NT2/D1 (cell line): ENCODE data around the gene RAP2A.

Experiments
- DNase-seq: peaks from one replicate; pipeline ENCODE4 v3.0.0-alpha.2; 2011; ENCODE audit warnings: low read depth, low spot score
- H3K27me3 ChIP-seq: 2 replicates; pipeline ENCODE4 v1.6.0; 2011; ENCODE audit warnings: mild to moderate bottlenecking; ENCODE audit not compliant: insufficient read length, insufficient read depth
- H3K36me3 ChIP-seq: 2 replicates; pipeline ENCODE4 v1.6.1; 2011; ENCODE audit warnings: mild to moderate bottlenecking, low read length, mixed read lengths; ENCODE audit not compliant: insufficient read depth, insufficient read length
- H3K4me1 ChIP-seq: 2 replicates; pipeline ENCODE4 v1.5.1; 2011; ENCODE audit not compliant: insufficient read depth, insufficient read length
- H3K4me3 ChIP-seq: 2 replicates; pipeline ENCODE4 v1.5.1; 2011; ENCODE audit warnings: low read depth; ENCODE audit not compliant: insufficient read length
- H3K9ac ChIP-seq: 2 replicates; pipeline ENCODE4 v1.6.0; 2011; ENCODE audit warnings: low read depth; ENCODE audit not compliant: insufficient read length
- H3K9me3 ChIP-seq: 2 replicates; pipeline ENCODE4 v1.5.1; 2011; ENCODE audit warnings: mild to moderate bottlenecking, low read length; ENCODE audit not compliant: insufficient read depth
- SUZ12 ChIP-seq: IDR thresholded peaks from 2 replicates; pipeline ENCODE4 v1.6.1; 2011; ENCODE audit not compliant: insufficient read length, insufficient read depth; ENCODE audit errors: extremely low read depth
- YY1 ChIP-seq: IDR thresholded peaks from 2 replicates; pipeline ENCODE4 v1.6.1; 2011; ENCODE audit not compliant: insufficient read length, insufficient read depth
- ZNF274 ChIP-seq: IDR thresholded peaks from 2 replicates; pipeline ENCODE4 v1.6.1; 2011; ENCODE audit warnings: mild to moderate bottlenecking, low read depth, low read length

RAP2A gene

DNA sequence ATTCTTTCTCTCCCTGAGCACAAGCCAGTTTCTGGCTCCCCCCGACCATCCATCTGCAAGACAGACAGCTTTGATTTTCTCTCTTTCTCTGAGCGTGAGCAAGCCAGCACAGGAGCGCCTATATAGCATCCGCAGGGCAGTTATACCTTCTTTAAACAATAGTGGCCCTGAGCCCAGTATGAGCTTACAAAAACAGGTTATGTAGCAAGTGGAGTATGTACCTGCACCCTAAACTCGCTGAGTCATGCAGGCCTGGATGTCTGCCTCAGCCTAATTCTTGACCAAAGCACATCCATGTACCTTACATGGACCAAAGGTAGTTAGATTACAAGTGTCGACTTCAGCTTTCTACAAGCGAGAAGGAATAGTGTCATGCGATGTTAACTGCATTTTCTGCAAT is 61.7 kb downstream of the RAP2A start:
- Histone ChIP-seq H3K4me3 (no peak overlapping the region), H3K36me3 (no peaks in the 10 kb centered on the region), H3K27me3 (no peaks in the 10 kb centered on the region), H3K9me3 (no peaks in the 10 kb centered on the region), H3K9ac (no peak overlapping the region), H3K4me1 (peaks cover 2% of the 10 kb centered on the region)
- TF ChIP-seq ZNF274 (no peak), YY1 (no peak), SUZ12 (no peak)
- DNase-seq: no peak

DNA sequence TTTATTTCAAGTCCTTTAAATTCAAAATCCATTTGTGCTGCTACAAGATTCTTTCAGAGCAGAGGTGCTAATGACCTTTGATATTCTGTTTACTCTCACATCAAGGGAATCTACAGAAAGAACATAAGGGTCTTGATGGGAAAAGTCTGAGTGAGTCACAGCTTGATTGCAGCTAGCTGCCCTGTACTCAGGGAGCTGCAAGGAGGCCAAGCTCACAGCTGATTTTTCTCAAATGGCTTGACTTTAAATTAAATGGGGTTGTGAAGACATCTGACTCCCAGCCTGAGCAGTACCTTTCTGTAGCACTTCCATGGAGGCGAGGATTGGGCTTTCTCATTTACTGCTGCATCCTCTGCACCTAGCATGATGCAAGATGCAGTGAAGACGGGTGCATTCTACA is 62.5 kb downstream of the RAP2A start:
- Histone ChIP-seq H3K4me1 (peaks cover 2% of the 10 kb centered on the region), H3K9ac (no peak overlapping the region), H3K9me3 (no peaks in the 10 kb centered on the region), H3K4me3 (no peak overlapping the region), H3K36me3 (no peaks in the 10 kb centered on the region), H3K27me3 (no peaks in the 10 kb centered on the region)
- no peak for DNase-seq
- TF ChIP-seq YY1 (no peak), SUZ12 (no peak), ZNF274 (no peak)

DNA sequence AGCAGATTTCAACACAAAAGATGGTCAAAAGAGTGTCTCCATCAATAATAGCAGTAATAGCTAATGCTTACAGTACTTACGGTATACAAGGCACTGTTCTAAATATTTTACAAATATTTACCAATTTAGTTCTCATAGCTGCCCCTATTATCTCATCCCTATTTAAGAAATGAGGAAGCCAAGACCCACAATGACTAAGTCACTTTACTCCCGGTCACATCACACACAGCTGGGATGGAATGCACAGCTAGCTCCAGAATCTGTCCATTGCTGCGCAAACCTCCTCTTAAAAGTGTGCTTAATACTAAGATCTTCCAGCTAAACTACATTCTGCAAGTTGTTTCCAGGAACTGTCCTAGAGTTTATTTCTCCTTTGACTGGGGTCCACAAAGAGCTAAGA is 63.4 kb downstream of the RAP2A start:
- Histone ChIP-seq H3K9me3 (no peaks in the 10 kb centered on the region), H3K36me3 (no peaks in the 10 kb centered on the region), H3K4me1 (peaks cover 2% of the 10 kb centered on the region), H3K27me3 (no peaks in the 10 kb centered on the region), H3K9ac (no peak overlapping the region), H3K4me3 (no peak overlapping the region)
- DNase-seq: no peak
- TF ChIP-seq YY1 (no peak), SUZ12 (no peak), ZNF274 (no peak)

DNA sequence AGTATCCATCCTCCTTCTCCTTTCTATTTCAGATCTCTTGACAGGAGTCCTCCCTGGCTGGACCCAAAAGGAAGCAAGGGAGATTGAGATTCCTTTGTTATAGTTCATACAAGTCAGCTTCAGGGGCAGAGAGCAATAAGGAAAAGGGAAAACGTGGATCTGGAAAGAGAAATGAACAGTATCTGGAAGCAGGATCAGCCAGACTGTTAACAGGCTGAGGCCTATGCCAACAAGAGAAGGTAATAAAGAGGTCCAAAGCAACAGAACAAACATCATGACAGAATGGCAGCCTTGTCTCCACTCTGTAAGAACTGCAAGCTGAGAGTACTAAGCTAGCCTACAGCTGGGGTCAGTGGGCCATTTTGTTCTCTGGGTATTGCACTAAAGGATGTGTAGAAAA is 64.5 kb downstream of the RAP2A start:
- Histone ChIP-seq H3K9me3 (no peaks in the 10 kb centered on the region), H3K4me3 (no peak overlapping the region), H3K27me3 (no peaks in the 10 kb centered on the region), H3K36me3 (no peaks in the 10 kb centered on the region), H3K4me1 (peaks cover 2% of the 10 kb centered on the region), H3K9ac (no peak overlapping the region)
- DNase-seq: no peak
- TF ChIP-seq ZNF274: no peak
- no peak for TF ChIP-seq SUZ12

DNA sequence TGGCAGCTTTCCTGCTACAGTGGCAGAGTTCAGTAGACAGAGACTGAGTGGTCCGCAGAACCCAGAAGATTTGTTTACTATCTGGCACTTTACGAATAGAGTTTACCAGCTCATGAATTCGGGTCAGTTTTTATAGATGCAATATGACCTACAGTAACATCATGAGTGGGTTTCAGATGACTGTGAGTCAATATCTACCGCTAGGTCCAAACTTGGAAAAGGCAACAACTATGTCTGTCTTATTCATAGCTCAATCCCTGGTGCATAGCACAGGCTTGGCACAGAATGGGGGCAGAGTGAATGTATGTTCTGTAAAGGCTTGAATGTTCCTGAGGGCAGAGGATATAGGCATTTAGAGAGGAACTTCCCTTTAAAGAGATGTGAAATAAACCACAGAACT is 65.2 kb downstream of the RAP2A start:
- no peak for DNase-seq
- Histone ChIP-seq H3K36me3 (no peaks in the 10 kb centered on the region), H3K4me1 (peaks cover 2% of the 10 kb centered on the region), H3K27me3 (no peaks in the 10 kb centered on the region), H3K9me3 (no peaks in the 10 kb centered on the region), H3K4me3 (no peak overlapping the region), H3K9ac (no peak overlapping the region)
- no peak for TF ChIP-seq YY1
- TF ChIP-seq ZNF274: no peak
- no peak for TF ChIP-seq SUZ12

DNA sequence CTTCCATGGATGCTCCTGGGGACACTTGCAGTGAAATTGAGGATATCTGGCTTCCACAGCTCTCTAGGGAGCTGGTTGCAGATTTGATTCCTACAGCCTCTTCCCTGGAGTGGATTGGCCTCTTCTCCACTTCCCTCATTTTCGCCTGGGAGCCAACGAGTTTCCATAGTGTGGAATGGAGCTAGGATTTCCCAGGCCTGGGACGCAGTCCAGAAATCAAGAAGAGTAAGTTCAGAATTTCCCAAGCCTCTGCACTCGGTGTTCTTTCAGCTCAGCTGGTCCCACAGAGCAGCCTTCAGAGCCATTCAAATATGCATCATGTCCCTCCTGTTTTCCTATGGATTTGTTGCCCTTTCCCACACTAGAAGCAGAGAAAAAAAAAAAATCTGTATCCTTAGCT is 68.2 kb downstream of the RAP2A start:
- TF ChIP-seq SUZ12: no peak
- Histone ChIP-seq H3K4me1 (no peaks in the 10 kb centered on the region), H3K27me3 (no peaks in the 10 kb centered on the region), H3K9ac (no peak overlapping the region), H3K36me3 (no peaks in the 10 kb centered on the region), H3K4me3 (no peak overlapping the region), H3K9me3 (no peaks in the 10 kb centered on the region)
- no peak for DNase-seq

DNA sequence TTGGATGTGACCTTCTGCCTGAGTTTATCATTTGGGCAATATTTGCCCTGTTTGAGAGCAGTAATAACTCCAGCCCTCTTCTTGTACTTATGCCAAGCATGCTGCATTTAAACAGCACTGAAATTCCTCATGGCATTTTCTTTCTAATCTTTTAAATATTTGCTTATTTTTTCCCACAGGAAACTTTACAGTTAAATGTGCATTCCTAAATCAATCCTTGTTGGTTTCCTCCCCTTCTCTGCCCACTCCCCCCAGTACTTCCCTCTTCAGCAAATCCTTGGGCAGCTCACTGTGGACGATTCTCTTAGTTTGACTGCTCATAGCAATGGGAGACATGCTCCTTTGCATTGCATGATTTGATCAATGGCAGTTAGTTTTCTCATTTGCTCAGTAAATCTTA is 68.7 kb downstream of the RAP2A start:
- no peak for DNase-seq
- no peak for TF ChIP-seq ZNF274
- TF ChIP-seq SUZ12: no peak
- TF ChIP-seq YY1: no peak
- Histone ChIP-seq H3K36me3 (no peaks in the 10 kb centered on the region), H3K4me3 (no peak overlapping the region), H3K9me3 (no peaks in the 10 kb centered on the region), H3K27me3 (no peaks in the 10 kb centered on the region), H3K4me1 (no peaks in the 10 kb centered on the region), H3K9ac (no peak overlapping the region)

DNA sequence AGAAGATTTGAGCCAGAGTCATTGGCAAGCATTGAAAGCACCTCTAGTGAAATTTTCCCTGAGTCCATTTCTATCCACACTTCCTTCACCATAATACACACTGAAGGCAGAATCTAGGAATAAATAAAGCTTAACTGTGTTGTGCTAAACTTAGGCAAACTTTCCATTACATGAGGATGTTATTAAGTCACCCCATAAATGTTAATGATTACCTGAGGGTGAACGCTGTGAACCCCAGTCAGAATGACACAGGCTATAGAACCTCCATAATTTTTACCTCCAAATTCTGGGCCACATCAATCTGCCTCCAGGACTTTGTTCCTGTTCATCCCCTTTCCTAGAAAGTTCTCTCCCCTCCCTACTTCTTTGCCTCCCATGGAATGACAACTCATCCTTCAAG is 71.0 kb downstream of the RAP2A start:
- H3K4me3 ChIP-seq: no peak overlapping the region
- H3K36me3 ChIP-seq: no peaks in the 10 kb centered on the region
- no peak overlapping the region for H3K9ac ChIP-seq
- no peaks in the 10 kb centered on the region for H3K27me3 ChIP-seq
- no peaks in the 10 kb centered on the region for H3K4me1 ChIP-seq
- H3K9me3 ChIP-seq: no peaks in the 10 kb centered on the region
- no peak for DNase-seq
- TF ChIP-seq YY1 (no peak), SUZ12 (no peak), ZNF274 (no peak)
